Stomach smooth muscle (tissue), 2 donors: Measurements from ENCODE around the gene NUP37.

Experiments
- H3K27ac ChIP-seq: one replicate; pipeline ENCODE4 v1.7.0; 2013; ENCODE audit warnings: mild to moderate bottlenecking, low read length, inconsistent platforms
- H3K27me3 ChIP-seq, 2 donors: one replicate each; pipeline ENCODE4 v1.7.0; 2013; ENCODE audit warnings: low read length in 2 of 2; ENCODE audit not compliant: insufficient read depth in 2 of 2, control insufficient read depth in 1 of 2
- H3K36me3 ChIP-seq, 2 donors: one replicate each; pipeline ENCODE4 v1.7.0; 2013; ENCODE audit warnings: low read length in 2 of 2; ENCODE audit not compliant: control insufficient read depth in 2 of 2, insufficient read depth in 2 of 2
- H3K4me1 ChIP-seq: one replicate; pipeline ENCODE4 v1.7.0; 2013; ENCODE audit warnings: low read length; ENCODE audit not compliant: control insufficient read depth, insufficient read depth
- H3K4me3 ChIP-seq, 2 donors: one replicate each; pipeline ENCODE4 v1.7.0; 2013; ENCODE audit warnings: low read length in 2 of 2
- H3K9ac ChIP-seq, 2 donors: one replicate each; pipeline ENCODE4 v1.7.0; 2013; ENCODE audit warnings: low read length in 2 of 2, mild to moderate bottlenecking in 1 of 2
- H3K9me3 ChIP-seq, 2 donors: one replicate each; pipeline ENCODE4 v1.7.0; 2013; ENCODE audit warnings: low read length in 2 of 2; ENCODE audit not compliant: control insufficient read depth in 2 of 2
- donor health status: healthy.
- donor health status: Pancreatic carcinoma.

The NUP37 gene

DNA sequence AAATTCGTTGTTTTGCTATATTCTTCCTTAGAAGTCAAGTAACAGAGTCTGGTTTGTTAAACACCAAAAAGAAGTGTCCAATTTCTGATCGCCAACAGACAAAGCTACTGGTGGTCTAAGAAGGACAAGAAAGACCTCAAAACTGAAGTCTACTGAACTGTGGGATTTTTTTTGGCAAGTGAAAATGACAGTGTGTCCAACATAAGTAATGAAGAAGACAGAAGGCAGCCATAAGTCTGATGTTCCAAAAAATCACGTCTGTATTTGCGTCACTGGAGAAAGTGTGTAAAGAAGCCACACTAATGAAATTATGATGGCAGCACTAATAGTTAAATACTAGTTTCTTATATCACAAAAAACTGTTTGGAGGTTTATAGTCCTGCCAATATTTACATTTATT is 90.8 kb downstream of the NUP37 start:
- no peak overlapping the region for H3K4me3 ChIP-seq
- H3K9me3 ChIP-seq = no peaks in the 10 kb centered on the region
- no peak overlapping the region for H3K9ac ChIP-seq
- H3K4me1 ChIP-seq = no peaks in the 10 kb centered on the region
- H3K27me3 ChIP-seq = no peaks in the 10 kb centered on the region
- H3K36me3 ChIP-seq = peaks cover 0 to 9% of the 10 kb centered on the region in 2 donors
- no peak overlapping the region for H3K27ac ChIP-seq

DNA sequence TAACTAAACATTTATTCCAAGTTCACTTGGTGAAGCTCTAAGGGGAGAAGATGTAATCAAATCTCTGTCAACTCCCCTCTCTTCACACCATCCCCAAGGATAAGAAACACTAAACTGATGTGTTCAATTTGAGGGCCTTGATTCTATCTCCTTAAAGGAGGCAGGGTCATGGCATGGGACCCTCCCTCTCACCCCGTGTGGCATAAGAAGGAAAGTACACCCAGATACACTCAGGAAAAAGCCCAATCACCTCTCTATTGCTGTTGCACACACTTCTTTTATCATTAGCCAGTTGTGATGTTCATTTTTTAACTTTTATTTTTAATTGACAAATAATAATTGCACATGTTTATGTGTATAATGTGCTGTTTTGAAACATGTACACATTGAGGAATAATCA is 93.2 kb downstream of the NUP37 start:
- Histone ChIP-seq H3K9ac (no peak overlapping the region), H3K36me3 (peaks cover 0 to 12% of the 10 kb centered on the region in 2 donors), H3K27me3 (no peaks in the 10 kb centered on the region), H3K4me1 (peaks cover 2% of the 10 kb centered on the region), H3K9me3 (no peaks in the 10 kb centered on the region), H3K4me3 (no peak overlapping the region), H3K27ac (no peak overlapping the region)

DNA sequence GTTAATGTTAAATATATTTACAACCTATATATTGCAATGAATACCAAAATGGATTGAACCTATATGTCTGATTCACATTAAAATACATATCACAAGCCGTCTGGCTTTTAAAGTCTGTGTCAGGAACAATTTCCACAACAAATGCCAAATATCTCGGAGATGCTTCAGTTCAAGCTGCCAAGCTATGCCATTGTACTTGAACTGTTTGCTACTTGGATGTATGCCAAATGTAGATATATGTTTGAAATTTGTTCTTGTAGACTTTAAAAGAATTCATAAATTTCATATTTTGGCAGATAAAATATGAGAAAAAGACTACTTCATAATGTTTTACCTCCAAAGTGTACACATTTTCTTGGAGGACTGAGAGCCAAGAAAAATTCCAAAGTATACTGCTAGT is 95.1 kb downstream of the NUP37 start:
- peaks cover 0 to 10% of the 10 kb centered on the region in 2 donors for H3K36me3 ChIP-seq
- no peaks in the 10 kb centered on the region for H3K9me3 ChIP-seq
- no peak overlapping the region for H3K9ac ChIP-seq
- H3K4me3 ChIP-seq = no peak overlapping the region
- no peaks in the 10 kb centered on the region for H3K27me3 ChIP-seq
- H3K27ac ChIP-seq = no peak overlapping the region
- H3K4me1 ChIP-seq = peaks cover 2% of the 10 kb centered on the region

DNA sequence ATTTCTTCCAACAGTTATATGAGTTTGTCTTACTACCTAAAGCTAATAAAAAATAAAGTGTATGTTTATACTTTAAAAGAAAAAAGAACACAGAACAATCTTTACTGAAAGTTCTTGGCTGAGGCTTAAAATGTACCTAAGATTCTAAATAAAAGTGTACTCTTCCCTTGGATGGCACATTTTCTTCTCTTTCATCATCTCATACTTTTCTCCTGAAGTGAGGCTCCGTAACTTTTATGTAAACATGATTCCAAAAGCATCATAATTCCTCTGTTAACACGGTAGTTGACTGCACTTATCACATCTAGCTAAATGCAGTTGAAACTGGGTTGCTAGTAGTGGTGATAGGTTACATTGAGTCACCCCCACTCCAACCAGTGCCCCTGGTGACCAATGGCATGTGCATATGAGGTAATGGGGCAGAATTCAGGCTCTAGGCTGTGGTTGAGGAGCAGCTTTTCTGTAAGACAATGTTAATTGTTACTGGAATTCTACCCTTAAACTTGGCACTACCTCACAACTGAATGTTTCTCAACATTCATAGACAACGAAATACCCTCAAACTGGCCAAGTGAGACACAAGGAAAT is 96.5 kb downstream of the NUP37 start:
- Histone ChIP-seq H3K9me3 (no peaks in the 10 kb centered on the region), H3K4me1 (peaks cover 2% of the 10 kb centered on the region), H3K36me3 (peaks cover 0 to 10% of the 10 kb centered on the region in 2 donors), H3K4me3 (peak overlapping the region; percentile 1 to 21), H3K27me3 (no peaks in the 10 kb centered on the region), H3K27ac (no peak overlapping the region), H3K9ac (no peak overlapping the region)
